ENCODE data around the gene ZBTB25. TPM values are rescaled to one million over a fixed set of nuclear protein-coding genes. Genes with fewer than 3 reads are reported as not detected.

The ZBTB25 gene
- polyA plus RNA-seq, 3 donors, result 3.2 to 8.7 (median 3.9) TPM

- H3K79me2 ChIP-seq (ENCODE audit: insufficient read depth, low read length), result no peaks in the 10 kb centered on the region
- peaks cover 41 to 65% of the 10 kb centered on the region in 2 donors for H3K36me3 ChIP-seq (replicated peaks in 1 of 2; ENCODE audit: control insufficient read depth in 1 of 2, insufficient read depth in 2 of 2, low read length in 2 of 2)
- no peak overlapping the region for H3K4me3 ChIP-seq (replicated peaks in 1 of 3; ENCODE audit: low read depth in 2 of 3, low read length in 3 of 3)
- no peak overlapping the region for H3K27ac ChIP-seq (ENCODE audit: low read depth in 1 of 2, low read length in 2 of 2)
- Mint-ChIP-seq H3K27ac (no peak overlapping the region), H3K4me3 (no peak overlapping the region), H3K36me3 (peaks cover 49 to 63% of the 10 kb centered on the region in 2 donors), H3K27me3 (ENCODE audit: low read depth in 3 of 3) (peaks cover 0 to 2% (median 0%) of the 10 kb centered on the region in 3 donors), H3K9me3 (no peaks in the 10 kb centered on the region), H3K4me1 (peaks cover 14% of the 10 kb centered on the region)
- H3K4me2 ChIP-seq (replicated peaks; ENCODE audit: extremely low read depth, low read length, poor library complexity, severe bottlenecking), result no peak overlapping the region
- no peaks in the 10 kb centered on the region for H3K27me3 ChIP-seq (ENCODE audit: control insufficient read depth in 2 of 2, insufficient read depth in 2 of 2, low read length in 2 of 2)
- no peaks in the 10 kb centered on the region for H3K9me3 ChIP-seq (replicated peaks in 1 of 2; ENCODE audit: control insufficient read depth in 1 of 2, insufficient read depth in 1 of 2, low read length in 2 of 2)
- no peak for TF ChIP-seq CTCF (IDR thresholded peaks at IDR 0.05)
- intact Hi-C loops (cut with micrococcal nuclease), result no loop called here
- no peak overlapping the region for H3K9ac ChIP-seq (ENCODE audit: insufficient read depth, low read length, poor library complexity, severe bottlenecking)
- H2AFZ ChIP-seq (ENCODE audit: insufficient read depth, low read depth, low read length, poor library complexity, severe bottlenecking), result no peak overlapping the region
- no peak for DNase-seq
- peaks cover 9 to 11% of the 10 kb centered on the region in 2 donors for H3K4me1 ChIP-seq (ENCODE audit: control insufficient read depth in 1 of 2, insufficient read depth in 2 of 2, low read length in 2 of 2)
- H4K20me1 ChIP-seq (ENCODE audit: insufficient read depth, low read length), result no peaks in the 10 kb centered on the region
- WGBS (ENCODE audit: insufficient coverage), result 98% methylated on average over 7 of the region's 10 CpGs
These were observed 49.0 kb downstream of the ZBTB25 start for GRCh38 chr14:64454671-64455070.

- Histone ChIP-seq H3K36me3 (replicated peaks in 1 of 2; ENCODE audit: control insufficient read depth in 1 of 2, insufficient read depth in 2 of 2, low read length in 2 of 2) (peaks cover 41 to 76% of the 10 kb centered on the region in 2 donors), H3K4me1 (ENCODE audit: control insufficient read depth in 1 of 2, insufficient read depth in 2 of 2, low read length in 2 of 2) (no peaks in the 10 kb centered on the region), H4K20me1 (ENCODE audit: insufficient read depth, low read length) (no peaks in the 10 kb centered on the region), H3K79me2 (ENCODE audit: insufficient read depth, low read length) (no peaks in the 10 kb centered on the region), H2AFZ (ENCODE audit: insufficient read depth, low read depth, low read length, poor library complexity, severe bottlenecking) (no peak overlapping the region), H3K27me3 (ENCODE audit: control insufficient read depth in 2 of 2, insufficient read depth in 2 of 2, low read length in 2 of 2) (no peaks in the 10 kb centered on the region), H3K9me3 (replicated peaks in 1 of 2; ENCODE audit: control insufficient read depth in 1 of 2, insufficient read depth in 1 of 2, low read length in 2 of 2) (no peaks in the 10 kb centered on the region), H3K4me2 (replicated peaks; ENCODE audit: extremely low read depth, low read length, poor library complexity, severe bottlenecking) (no peak overlapping the region), H3K9ac (ENCODE audit: insufficient read depth, low read length, poor library complexity, severe bottlenecking) (no peak overlapping the region), H3K27ac (ENCODE audit: low read depth in 1 of 2, low read length in 2 of 2) (no peak overlapping the region), H3K4me3 (replicated peaks in 1 of 3; ENCODE audit: low read depth in 2 of 3, low read length in 3 of 3) (no peak overlapping the region)
- intact Hi-C loops (cut with micrococcal nuclease), result no loop called here
- Mint-ChIP-seq H3K9me3 (no peaks in the 10 kb centered on the region), H3K36me3 (peaks cover 46 to 63% of the 10 kb centered on the region in 2 donors), H3K4me1 (no peaks in the 10 kb centered on the region), H3K27me3 (ENCODE audit: low read depth in 3 of 3) (peaks cover 0 to 2% (median 0%) of the 10 kb centered on the region in 3 donors), H3K4me3 (no peak overlapping the region), H3K27ac (peak overlapping the region in 1 of 7 donors; percentile 19)
- no peak for TF ChIP-seq CTCF (IDR thresholded peaks at IDR 0.05)
- no peak for DNase-seq
- WGBS (ENCODE audit: insufficient coverage), result no CpG with 5 or more reads among the region's 2 CpGs
These were observed 53.4 kb downstream of the ZBTB25 start for GRCh38 chr14:64450255-64450654.

Data from CD14-positive monocyte (primary cell).